Fibroblast of lung (primary cell): ENCODE data around the gene CTLA4.

Experiments
- CTCF ChIP-seq, 2 donors: IDR thresholded peaks in 1 of 2; conservative IDR thresholded peaks in 1 of 2; 1 replicate in 1 of 2; 2 replicates in 1 of 2; pipeline ENCODE4 v1.5.1; 2011 to 2012; ENCODE audit warnings: low read length in 2 of 2, control low read depth in 1 of 2, inconsistent platforms in 1 of 2, low read depth in 1 of 2, mild to moderate bottlenecking in 1 of 2
- EZH2 ChIP-seq: IDR thresholded peaks from 2 replicates; pipeline ENCODE4 v1.5.1; 2012; ENCODE audit warnings: low read length, control low read depth, mild to moderate bottlenecking; ENCODE audit errors: missing control alignments

GRCh38 chr2:203875471-203875870 lies 7.9 kb downstream of the CTLA4 start:
- TF ChIP-seq CTCF (conservative IDR thresholded peaks at IDR 0.05 in 1 of 2, IDR thresholded peaks at IDR 0.05 in 1 of 2; ENCODE audit: low read depth in 1 of 2, low read length in 2 of 2) (no peak), EZH2 (no peak)
